DND-41 (cell line): Measurements from ENCODE around the gene ADCY10.
A peak's percentile ranks its signal among the peaks of the same experiment; 100 is the strongest.

Experiments used
- ATAC-seq: fragments of 200-7000 bp; cut with Tn5 transposase; 3 replicates; pipeline ENCODE4 v1.9.1; 2021; ENCODE audit warnings: low read depth; ENCODE audit not compliant: insufficient read depth
- DNase-seq: peaks from one replicate; pipeline ENCODE4 v3.0.0-alpha.2; 2020
- H2AFZ ChIP-seq: 2 replicates; pipeline ENCODE4 v1.6.0; 2012; ENCODE audit warnings: low read depth, low read length
- H3K27ac ChIP-seq: 2 replicates; pipeline ENCODE4 v1.5.1; 2012; ENCODE audit warnings: low read length, inconsistent platforms
- H3K27me3 ChIP-seq: fragments of 200-600 bp; sonication (generic); 2 replicates; pipeline ENCODE4 v1.6.0; 2012; ENCODE audit warnings: low read length, mild to moderate bottlenecking, inconsistent platforms; ENCODE audit not compliant: insufficient read depth, poor library complexity
- H3K36me3 ChIP-seq: 2 replicates; pipeline ENCODE4 v1.5.1; 2012; ENCODE audit warnings: low read length, inconsistent platforms; ENCODE audit not compliant: insufficient read depth
- H3K4me1 ChIP-seq: 2 replicates; pipeline ENCODE4 v1.5.1; 2012; ENCODE audit warnings: mild to moderate bottlenecking, low read length; ENCODE audit not compliant: insufficient read depth
- H3K4me2 ChIP-seq: 2 replicates; pipeline ENCODE4 v1.6.0; 2012; ENCODE audit warnings: mild to moderate bottlenecking, moderate library complexity, low read length, inconsistent platforms; ENCODE audit not compliant: insufficient read depth
- H3K4me3 ChIP-seq, 2 experiments: fragments of 200-600 bp in 1 of 2; shearing (Covaris generic) in 1 of 2; 2 replicates each; pipeline ENCODE4 v1.5.1; 2012 to 2016; ENCODE audit warnings: inconsistent platforms in 2 of 2, low read length in 2 of 2, mild to moderate bottlenecking in 2 of 2, low read depth in 1 of 2, moderate library complexity in 1 of 2
- H3K79me2 ChIP-seq: 2 replicates; pipeline ENCODE4 v1.6.0; 2012; ENCODE audit warnings: low read length, inconsistent platforms; ENCODE audit not compliant: insufficient read depth
- H3K9ac ChIP-seq: 2 replicates; pipeline ENCODE4 v1.6.0; 2012; ENCODE audit warnings: low read depth, mild to moderate bottlenecking, inconsistent platforms, low read length, moderate library complexity
- H3K9me3 ChIP-seq: 2 replicates; pipeline ENCODE4 v1.5.1; 2012; ENCODE audit warnings: low read length, moderate library complexity, mild to moderate bottlenecking, inconsistent platforms; ENCODE audit not compliant: insufficient read depth, severe bottlenecking
- H4K20me1 ChIP-seq: 2 replicates; pipeline ENCODE4 v1.6.0; 2012; ENCODE audit warnings: low read length; ENCODE audit not compliant: insufficient read depth
- EZH2 ChIP-seq: IDR thresholded peaks from 3 replicates; pipeline ENCODE4 v1.6.1; 2012; ENCODE audit warnings: borderline replicate concordance, low read depth, mild to moderate bottlenecking, moderate library complexity, low read length, inconsistent platforms; ENCODE audit not compliant: severe bottlenecking
- TF ChIP-seq, protein P1 (sequence below): IDR thresholded peaks from 2 replicates; pipeline ENCODE4 v1.5.1; 2012; ENCODE audit warnings: borderline replicate concordance, low read length, moderate library complexity, mild to moderate bottlenecking; ENCODE audit not compliant: poor library complexity, severe bottlenecking; ENCODE audit errors: extremely low read depth

The ADCY10 gene

GRCh38 chr1:167904652-167905130, 9.2 kb downstream of the ADCY10 start:
- Histone ChIP-seq H3K4me1 (no peaks in the 10 kb centered on the region), H4K20me1 (no peaks in the 10 kb centered on the region), H3K4me2 (no peak overlapping the region), H2AFZ (no peak overlapping the region), H3K27me3 (no peaks in the 10 kb centered on the region), H3K79me2 (no peaks in the 10 kb centered on the region), H3K36me3 (no peaks in the 10 kb centered on the region), H3K9me3 (peaks cover 3% of the 10 kb centered on the region), H3K9ac (no peak overlapping the region), H3K27ac (no peak overlapping the region), H3K4me3 (no peak overlapping the region)
- ATAC-seq (0 out of 3 replicates have a peak, but pooled peaks have one; percentile 40), DNase-seq (no peak)
- no peak for TF ChIP-seq EZH2
- TF ChIP-seq, protein P1, sequence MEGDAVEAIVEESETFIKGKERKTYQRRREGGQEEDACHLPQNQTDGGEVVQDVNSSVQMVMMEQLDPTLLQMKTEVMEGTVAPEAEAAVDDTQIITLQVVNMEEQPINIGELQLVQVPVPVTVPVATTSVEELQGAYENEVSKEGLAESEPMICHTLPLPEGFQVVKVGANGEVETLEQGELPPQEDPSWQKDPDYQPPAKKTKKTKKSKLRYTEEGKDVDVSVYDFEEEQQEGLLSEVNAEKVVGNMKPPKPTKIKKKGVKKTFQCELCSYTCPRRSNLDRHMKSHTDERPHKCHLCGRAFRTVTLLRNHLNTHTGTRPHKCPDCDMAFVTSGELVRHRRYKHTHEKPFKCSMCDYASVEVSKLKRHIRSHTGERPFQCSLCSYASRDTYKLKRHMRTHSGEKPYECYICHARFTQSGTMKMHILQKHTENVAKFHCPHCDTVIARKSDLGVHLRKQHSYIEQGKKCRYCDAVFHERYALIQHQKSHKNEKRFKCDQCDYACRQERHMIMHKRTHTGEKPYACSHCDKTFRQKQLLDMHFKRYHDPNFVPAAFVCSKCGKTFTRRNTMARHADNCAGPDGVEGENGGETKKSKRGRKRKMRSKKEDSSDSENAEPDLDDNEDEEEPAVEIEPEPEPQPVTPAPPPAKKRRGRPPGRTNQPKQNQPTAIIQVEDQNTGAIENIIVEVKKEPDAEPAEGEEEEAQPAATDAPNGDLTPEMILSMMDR: no peak

- ATAC-seq (no peak), DNase-seq (no peak)
- TF ChIP-seq, protein P1: no peak
- no peak for TF ChIP-seq EZH2
Observed at GRCh38 chr1:167900907-167901306, 13.0 kb downstream of the ADCY10 start.

GRCh38 chr1:167899253-167899681, 14.7 kb downstream of the ADCY10 start:
- Histone ChIP-seq H3K9ac (no peak overlapping the region), H3K79me2 (no peaks in the 10 kb centered on the region), H3K9me3 (no peaks in the 10 kb centered on the region), H4K20me1 (no peaks in the 10 kb centered on the region), H3K4me1 (no peaks in the 10 kb centered on the region), H3K36me3 (no peaks in the 10 kb centered on the region), H2AFZ (no peak overlapping the region), H3K27ac (no peak overlapping the region), H3K4me3 (no peak overlapping the region), H3K27me3 (no peaks in the 10 kb centered on the region), H3K4me2 (no peak overlapping the region)
- TF ChIP-seq EZH2: no peak
- TF ChIP-seq, protein P1: no peak
- DNase-seq: no peak
- ATAC-seq: no peak

More at GRCh38 chr1:167900907-167901306, 13.0 kb downstream of the ADCY10 start:
- H3K4me1 ChIP-seq: no peaks in the 10 kb centered on the region
- H3K79me2 ChIP-seq: no peaks in the 10 kb centered on the region
- H3K9me3 ChIP-seq: no peaks in the 10 kb centered on the region
- no peak overlapping the region for H3K4me2 ChIP-seq
- no peaks in the 10 kb centered on the region for H4K20me1 ChIP-seq
- no peak overlapping the region for H2AFZ ChIP-seq
- no peaks in the 10 kb centered on the region for H3K36me3 ChIP-seq
- H3K27ac ChIP-seq: no peak overlapping the region
- H3K4me3 ChIP-seq: no peak overlapping the region
- no peaks in the 10 kb centered on the region for H3K27me3 ChIP-seq
- no peak overlapping the region for H3K9ac ChIP-seq
